HK-2 (cell line): ENCODE data around the gene NDUFA12.

ENCODE experiments used
- DNase-seq: peaks from one replicate; pipeline ENCODE4 v3.0.0-alpha.2; 2018; ENCODE audit not compliant: unreplicated experiment

Gene NDUFA12

DNA sequence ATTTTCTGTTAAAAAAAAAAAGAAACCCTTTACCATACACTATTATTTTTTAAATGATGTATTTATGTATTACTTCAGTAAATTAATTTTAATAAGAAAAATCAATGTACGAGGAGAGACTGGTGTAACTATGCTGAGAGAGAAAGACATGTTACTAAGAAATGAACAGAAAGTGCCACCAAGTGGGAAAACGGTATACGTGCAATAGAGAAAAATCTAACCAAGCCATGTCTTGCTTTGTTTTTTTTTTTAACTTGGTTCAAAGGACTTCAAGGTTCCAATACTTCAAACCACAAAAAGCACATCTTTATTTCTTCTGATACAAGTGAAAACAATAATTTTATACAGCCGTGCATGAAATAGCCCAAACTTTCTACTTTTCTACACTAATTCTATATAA, 22.9 kb downstream of the NDUFA12 start:
- DNase-seq = no peak

DNA sequence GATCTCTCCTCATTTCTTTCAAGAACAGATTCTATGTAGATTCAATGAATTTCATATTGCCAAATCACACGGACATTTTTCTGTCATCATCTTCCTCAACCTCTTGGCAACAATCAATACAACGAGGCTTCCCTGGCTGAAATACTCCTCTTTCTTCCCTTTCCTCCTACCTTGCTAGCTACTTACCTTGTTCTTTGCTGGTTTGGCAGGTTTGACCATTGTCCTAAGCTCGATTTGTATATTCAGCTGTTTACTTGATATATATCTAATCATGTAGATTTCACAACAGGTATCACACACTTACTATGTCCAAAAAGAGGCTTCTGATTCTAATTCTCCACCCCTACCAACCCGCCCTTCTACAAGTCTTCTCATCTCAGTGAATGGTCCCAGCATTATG, 23.6 kb downstream of the NDUFA12 start:
- DNase-seq = no peak

DNA sequence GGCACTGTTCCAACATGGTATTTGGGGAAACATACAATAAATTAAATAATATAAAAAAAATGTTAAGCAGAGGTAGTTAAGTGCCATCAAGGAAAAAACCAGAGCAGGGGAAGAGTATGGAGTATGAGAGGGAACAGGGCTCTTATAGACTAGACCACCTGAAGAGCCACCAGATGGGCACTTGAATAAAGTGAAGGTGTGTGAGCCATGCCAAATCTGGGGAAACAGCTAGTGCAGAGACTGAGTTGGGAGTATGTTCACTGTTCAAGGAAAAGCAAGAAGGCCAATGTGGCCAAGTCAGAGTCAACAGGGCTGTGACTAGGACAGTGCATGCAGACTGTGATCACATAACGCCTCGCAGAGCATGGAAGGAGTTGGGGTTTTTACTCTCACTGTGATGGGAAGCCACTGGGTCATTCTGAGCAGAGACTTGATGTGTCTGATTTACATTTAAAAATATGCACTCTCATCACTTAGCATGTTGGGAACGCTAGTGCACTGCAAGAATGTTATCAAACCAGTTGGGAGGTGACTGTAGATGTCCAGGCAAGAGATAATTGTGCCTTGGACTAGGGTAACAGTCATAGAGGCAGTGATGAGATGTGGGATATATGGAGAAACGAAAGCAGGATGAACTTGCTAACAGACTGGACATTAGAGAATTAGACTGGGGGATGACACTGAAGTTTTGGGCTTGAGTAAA, 25.6 kb downstream of the NDUFA12 start:
- no peak for DNase-seq

DNA sequence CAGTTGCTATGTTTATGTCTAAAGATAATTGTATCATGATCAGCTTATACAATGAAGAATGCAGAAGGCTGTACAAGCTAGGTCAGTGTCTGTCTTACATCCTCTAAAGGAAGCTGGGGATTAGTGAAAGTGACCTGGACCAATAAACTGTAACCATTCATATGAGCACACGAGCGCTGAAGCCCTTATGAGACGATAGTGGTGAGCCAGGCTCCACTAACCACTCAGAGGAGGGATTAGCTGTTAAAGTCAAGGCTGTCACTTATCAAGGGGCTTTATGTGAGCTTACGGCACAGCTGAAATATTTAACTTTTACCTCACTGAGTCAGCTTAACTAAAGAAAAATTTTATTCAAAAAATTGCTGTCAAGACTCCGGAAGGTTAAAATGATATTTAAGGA, 30.3 kb downstream of the NDUFA12 start:
- peak; percentile 35 for DNase-seq

DNA sequence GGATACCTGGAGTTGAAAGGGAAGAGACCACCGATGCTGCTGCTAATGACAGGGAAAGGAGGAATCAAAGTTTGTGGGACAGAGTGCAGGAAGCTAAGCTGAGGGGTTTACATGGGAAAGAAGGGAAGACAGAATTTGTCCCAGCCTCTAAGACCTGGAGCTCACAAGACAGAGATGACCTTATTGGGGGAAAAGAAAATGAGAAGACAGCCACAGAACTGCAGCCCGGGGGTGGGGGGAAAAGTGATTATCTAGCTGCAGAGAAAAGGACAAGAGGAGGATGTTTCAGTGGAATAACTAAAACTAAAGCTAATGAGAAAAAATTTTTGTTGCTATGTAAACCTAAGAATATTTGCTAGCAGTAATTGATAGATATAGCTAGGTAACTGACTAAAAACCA, 30.7 kb downstream of the NDUFA12 start:
- no peak for DNase-seq

DNA sequence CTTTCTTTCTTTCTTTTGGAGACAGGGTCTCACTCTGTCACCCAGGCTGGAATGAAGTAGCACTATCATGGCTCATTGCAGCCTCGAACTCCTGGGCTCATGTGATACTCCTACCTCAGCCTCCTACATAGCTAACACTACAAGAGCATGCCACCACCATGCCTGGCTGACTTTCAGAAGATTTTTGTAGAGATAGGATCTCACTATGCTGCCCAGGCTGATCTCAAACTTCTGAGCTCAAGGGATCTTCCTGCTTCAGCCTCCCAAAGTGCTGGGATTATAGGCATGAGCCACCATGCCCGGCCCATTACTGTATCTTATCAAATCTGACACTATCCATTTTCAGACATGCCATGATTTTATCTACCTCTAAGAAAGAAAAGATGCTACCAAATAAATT, 31.6 kb downstream of the NDUFA12 start:
- no peak for DNase-seq

DNA sequence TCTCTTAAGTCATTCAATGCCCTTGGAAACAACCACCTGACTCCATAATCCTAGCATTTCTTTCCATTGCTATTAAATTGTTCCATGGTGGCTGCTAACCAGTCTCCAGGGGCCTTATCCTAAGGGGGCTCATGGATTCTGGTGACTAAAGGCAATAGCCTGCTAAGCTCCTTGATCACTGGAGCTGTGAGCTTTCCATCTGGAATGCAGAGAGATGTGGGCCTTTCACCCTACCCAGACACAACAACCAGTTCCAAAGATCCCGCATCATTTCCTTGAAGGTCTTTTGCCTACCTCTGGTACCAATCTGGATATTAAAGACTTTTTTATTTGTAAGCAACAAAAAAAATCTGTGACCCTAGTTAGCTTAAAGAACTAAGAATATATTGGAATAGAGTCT, 32.9 kb downstream of the NDUFA12 start:
- no peak for DNase-seq

DNA sequence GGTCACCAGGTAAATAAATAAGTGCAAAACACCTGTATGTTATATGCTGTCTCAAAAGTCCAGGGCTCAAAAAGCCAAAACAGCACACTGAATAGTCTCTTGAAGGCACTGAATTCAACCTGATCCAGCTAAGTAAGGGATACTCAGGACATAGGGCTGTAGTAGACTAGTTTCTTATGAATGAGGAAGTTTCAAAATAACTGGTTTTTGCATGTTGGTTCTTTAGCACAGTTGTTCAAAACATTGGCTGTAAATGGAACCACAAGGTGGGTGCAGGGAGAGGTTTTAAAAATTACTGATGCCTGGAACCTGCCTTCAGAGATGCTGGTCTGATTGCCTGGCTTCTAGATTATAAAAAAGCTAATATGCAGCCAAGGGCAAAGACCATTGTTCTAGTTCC, 34.1 kb downstream of the NDUFA12 start:
- no peak for DNase-seq

DNA sequence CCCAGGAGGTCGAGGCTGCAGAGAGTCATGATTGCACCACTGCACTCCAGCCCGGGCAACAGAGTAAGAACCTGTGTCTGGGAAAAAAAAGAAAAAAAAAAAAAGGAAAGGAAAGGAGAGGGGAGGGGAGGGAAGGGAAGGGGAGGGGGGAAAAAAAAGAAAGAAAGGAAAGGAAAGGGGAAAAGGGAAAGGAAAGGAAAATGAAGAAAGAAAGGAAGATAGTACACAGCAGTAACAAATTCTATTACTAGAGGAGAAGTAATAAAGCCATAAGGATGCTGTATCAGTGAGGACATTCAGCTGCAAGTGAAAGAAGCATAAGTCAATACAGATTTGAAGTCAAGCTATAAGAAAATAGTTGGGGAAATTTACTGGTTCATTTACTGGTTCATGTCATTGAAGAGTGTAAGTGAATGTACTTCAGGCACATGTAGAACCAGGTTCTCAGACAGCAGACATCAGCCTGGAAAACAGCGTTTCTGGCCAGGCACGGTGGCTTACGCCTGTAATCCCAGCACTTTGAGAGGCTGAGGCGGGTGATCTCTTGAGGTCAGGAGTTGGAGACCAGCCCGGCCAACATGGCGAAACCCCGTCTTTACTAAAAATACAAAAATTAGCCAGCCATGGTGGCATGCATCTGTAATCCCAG, 37.4 kb downstream of the NDUFA12 start:
- no peak for DNase-seq

DNA sequence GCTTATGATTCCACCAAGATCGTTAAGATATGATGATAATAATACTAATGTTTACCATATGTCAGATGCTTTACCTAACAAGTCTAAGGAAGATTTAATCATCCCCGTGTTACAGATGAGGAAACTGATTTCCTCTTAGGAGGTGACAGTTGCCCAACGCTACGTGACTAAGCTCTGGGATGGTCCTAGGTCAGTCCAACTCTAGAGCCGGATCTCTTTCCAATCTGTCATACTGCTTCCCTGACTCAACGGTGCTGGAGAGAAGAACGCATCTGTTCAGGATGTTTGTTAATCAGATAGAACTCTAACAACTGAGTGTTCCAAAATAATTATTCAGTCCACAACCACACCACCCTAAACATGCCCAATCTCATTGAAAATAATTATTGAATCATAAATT, 39.8 kb downstream of the NDUFA12 start:
- no peak for DNase-seq

DNA sequence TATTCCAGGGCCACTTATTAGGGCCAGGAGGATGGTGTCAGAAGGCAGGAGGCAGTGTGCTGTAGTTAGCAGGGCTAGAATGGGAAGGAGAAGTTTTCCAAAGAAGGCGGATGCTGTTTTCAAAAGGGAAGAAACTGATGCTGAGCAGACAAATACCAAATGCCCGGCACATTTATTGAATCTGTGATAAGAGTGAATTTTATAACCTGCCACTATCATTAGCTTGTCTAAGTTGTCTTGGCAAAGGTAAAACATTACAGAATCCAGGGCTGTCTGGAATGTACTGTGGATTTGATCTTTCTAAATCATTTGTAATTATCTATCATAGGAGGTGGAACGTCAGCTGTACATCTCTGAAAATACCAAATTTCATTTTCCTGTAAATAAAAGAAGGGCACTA, 40.8 kb downstream of the NDUFA12 start:
- no peak for DNase-seq

DNA sequence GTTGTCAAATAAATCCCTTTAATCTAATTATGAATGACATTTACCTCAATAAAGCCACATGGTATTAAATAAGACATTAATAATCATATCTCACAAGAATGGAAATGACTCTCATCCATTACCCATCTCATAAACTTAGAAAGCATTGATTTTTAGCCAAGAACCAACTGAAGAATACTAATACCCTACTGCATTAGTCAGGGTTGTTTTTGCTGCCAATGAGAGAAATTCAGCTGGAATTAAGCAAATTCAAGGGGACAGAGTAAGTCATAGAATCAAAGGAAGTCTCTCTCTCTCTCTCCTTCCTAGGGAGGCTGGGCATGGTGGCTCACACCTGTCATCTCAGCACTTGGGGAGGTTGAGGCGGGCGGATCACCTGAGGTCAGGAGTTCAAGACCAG, 41.6 kb downstream of the NDUFA12 start:
- no peak for DNase-seq

DNA sequence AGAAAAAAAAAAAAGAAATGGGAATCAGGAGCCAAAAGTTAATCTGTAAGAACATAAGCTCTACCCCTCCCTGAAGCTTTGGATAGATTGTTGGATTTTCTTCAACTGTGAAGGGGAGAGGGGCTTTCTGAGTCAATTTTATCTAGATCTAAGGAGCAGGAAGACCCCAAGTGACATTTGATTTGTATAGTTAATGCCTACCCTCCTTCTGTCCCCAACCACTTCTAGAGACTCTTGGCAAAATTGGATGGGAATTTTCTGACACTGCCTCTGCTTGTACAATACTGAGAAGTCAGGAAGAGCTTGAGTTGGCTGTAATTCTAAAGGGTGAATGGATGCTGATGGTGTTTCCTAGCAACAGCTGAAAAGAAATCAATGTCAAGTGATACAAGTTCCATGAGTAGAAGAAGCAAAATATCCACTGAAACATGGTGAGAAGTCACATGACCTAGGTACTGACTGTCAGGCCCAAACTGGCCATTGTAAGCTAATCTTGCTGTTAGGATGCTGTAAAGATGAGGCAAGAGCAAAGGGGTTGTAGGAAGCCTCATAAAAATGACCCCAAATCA, 42.2 kb downstream of the NDUFA12 start:
- no peak for DNase-seq

DNA sequence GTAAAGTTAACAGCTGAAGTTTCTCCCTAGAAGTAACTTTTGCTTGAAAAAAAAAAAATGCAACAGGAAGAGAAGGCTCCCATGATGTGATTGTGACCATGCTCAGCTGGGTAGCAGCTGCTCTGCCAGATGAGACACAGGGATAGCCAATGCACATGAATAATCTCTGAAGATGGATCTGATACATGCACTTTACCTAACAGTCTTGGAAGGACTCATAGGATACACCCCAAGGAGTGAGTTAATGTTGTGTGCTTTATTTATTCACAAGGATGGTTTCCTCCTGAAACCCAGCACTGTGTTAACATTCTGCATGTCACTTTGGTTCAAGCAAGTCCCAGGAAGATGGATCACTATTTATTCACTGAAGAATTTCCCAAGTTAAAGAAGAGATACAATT, 46.5 kb downstream of the NDUFA12 start:
- no peak for DNase-seq

DNA sequence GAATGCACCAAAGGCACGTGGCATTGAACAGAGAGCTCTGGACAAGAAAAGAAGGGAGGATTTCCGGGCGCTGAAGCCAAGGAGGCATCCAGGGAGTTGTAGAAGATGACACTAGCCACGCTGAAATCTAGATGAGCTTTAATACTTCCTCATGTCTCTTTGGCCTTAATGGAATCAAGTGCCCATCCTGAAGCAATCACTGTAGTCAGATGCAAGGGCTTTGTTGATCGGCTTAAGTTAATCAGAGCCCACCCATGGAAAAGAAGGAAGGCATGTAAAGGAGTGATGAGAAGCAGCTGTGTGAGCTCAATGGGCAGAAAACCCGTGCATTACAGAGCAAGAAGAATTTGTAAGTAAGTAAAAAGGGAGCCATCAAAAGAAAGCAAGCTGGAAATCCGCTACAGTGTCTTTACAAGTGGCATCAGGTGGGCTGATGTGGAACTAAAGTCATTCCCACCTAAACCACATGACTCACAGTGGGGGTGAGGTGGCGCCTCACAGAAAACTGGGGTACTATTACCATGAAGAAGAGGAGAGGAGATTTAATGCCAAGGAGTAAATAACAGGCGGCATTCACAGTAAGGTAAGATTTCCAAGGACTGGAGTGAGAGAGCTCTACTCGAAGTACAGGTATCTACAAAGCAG, 48.4 kb downstream of the NDUFA12 start:
- DNase-seq = no peak

DNA sequence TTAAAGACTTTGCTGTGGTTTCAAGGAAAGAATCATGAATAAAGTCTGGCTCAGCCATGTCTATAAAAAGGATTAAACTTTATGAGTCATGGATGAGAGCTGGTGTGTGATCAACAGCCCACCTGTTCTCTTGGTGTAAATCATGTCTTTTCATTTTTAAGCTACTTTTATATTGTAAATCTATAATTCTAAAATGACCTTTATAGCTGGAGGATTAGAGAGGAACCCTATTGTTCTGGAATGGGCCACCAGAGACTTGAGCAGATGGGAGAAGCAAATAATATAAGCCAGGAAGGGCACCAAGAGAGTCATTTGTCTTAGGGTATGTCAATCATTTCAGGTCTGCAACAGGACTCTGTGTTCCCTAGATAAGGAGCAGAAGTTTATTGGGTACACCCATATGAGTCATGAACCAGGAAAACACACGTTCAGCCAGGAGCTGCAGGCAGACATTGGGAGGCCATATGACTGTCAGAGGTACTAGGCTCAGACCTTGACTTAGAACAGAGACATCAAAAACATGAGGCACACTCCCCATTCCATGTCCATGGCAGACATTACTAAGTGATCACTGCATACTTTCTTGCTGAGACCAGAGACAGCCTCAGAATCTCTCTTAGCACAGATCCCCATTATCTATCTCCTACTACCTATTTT, 49.3 kb downstream of the NDUFA12 start:
- DNase-seq = peak; percentile 8

DNA sequence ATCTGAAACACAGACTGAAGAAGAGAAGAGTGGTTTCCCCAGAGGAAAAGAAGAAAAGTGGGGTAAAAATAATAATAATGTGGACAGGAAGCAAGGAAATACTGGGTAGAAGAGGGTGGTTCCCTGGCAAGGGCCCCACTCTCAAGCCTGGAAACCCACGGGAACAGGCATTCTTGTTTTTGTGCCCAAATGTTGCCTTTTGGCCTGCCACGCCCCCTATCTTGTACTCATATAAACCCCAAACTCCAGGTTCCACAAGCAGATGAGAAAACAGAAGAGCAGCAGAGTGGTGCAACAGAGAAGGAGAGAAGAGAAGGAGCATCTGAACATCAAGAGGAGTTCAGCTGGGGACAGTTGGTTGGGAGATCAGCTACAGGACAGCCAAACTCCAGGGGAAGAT, 51.2 kb downstream of the NDUFA12 start:
- DNase-seq = no peak

DNA sequence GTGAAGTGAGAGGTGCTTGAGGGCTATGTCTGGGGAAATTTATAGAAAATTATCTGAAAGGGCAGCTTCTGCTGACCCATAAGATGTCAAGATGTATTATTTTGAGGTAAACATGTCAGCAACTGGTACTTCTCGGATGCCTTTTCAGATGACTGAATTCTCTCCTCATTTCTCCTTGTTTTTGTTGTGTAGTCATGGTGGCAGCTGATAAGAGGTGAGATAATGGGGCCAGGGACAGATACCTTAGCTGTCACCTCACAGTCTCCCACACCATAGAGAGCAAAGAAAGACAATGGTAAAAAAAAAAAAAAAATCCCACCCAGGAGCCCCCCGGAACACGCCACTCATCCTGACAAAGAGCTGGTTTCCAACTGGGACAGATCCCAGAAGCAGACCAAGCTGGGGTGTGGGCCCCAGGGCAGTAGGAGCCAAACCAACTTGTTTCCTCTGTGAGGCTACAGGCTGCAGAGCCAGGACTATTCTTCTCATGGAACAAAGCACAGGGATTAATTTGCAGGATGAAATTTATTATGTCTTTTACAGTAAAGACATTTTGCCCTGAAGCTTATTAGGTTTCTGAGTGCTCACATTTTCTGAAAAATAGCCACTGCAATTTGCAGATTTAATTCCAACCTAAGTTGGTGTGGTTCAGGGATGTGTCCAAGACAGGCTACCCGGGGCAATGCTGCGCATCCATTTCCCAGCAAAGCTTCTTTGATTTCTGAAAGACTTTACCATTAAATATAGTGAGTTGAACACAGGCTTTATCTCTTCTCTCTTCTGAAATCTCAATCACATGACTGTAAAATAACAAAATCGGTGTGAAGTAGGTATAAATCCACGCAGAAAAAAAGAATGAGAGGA, 52.2 kb downstream of the NDUFA12 start:
- DNase-seq = no peak

DNA sequence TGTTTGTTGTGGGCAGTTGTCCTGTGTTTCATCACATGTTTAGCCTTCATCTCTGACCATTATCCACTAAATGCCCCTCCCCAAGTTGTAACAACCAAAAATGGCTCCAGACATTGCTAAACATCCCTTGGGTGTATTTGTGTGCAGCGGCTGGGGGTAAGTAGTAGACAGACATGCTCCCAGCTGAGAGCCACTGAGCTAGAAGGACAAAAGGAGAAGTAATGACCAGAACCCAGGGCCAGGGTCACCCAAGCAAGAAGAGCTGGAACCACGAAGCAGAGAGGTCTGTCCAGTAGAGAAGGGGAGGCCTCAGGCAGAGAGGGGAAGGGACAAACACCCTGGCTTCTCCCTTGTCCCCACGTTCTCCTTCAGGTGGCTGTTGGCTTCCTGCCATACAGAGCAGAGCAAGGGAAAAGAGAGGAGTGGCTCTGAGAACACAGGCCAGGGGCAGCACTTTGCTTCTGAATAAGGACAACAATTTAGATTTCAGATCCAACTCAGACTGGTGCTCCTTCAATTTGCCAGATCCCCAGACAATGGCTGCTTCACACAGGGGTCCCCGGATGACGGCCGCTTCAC, 55.2 kb downstream of the NDUFA12 start:
- no peak for DNase-seq

DNA sequence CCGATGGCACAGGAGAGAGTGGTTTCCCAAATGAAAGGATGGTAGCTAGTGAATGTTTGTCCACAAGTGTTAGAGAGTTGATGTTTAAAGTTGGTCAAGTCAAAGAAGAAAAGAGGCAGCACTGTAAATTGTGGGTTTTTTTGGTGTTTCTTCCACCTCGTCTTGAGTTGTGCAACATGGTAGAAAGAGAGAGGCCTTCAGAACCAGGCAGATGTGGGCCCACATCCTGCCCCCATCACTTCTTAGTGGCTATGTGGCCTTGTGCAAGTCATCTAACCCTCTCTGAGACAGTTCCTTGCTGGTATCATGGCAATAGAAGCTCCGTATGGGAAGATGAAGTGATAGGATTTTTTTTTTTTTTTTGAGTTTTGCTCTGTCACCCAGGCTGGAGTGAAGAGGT, 60.8 kb downstream of the NDUFA12 start:
- no peak for DNase-seq

DNA sequence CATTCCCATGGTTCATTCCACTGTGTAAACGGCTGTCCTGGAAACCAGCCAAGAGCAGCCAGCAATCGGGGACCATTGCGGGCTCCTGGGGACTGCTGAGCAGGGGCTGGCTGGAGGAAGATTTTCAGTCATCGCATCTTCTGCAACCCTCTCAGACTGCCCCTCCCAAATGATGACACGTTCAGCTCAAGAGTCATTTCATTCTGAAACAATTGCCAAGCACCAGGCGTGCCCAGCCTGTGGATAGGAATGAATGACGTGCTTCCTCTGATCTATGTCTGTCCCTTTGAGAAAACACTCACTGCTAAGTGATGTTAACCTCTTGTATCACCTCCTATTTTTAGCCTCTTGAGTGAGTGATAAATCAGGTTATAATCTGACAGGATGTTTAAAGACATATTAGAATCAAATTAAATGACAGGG, 62.0 kb downstream of the NDUFA12 start:
- peak; percentile 25 for DNase-seq
